DND-41 (cell line): Measurements from ENCODE around the gene WNT9B.

Source experiments
- EZH2 ChIP-seq: IDR thresholded peaks from 3 replicates; pipeline ENCODE4 v1.6.1; 2012; ENCODE audit warnings: borderline replicate concordance, low read depth, mild to moderate bottlenecking, moderate library complexity, low read length, inconsistent platforms; ENCODE audit not compliant: severe bottlenecking
- TF ChIP-seq, protein P1 (sequence below): IDR thresholded peaks from 2 replicates; pipeline ENCODE4 v1.5.1; 2012; ENCODE audit warnings: borderline replicate concordance, low read length, moderate library complexity, mild to moderate bottlenecking; ENCODE audit not compliant: poor library complexity, severe bottlenecking; ENCODE audit errors: extremely low read depth

DNA sequence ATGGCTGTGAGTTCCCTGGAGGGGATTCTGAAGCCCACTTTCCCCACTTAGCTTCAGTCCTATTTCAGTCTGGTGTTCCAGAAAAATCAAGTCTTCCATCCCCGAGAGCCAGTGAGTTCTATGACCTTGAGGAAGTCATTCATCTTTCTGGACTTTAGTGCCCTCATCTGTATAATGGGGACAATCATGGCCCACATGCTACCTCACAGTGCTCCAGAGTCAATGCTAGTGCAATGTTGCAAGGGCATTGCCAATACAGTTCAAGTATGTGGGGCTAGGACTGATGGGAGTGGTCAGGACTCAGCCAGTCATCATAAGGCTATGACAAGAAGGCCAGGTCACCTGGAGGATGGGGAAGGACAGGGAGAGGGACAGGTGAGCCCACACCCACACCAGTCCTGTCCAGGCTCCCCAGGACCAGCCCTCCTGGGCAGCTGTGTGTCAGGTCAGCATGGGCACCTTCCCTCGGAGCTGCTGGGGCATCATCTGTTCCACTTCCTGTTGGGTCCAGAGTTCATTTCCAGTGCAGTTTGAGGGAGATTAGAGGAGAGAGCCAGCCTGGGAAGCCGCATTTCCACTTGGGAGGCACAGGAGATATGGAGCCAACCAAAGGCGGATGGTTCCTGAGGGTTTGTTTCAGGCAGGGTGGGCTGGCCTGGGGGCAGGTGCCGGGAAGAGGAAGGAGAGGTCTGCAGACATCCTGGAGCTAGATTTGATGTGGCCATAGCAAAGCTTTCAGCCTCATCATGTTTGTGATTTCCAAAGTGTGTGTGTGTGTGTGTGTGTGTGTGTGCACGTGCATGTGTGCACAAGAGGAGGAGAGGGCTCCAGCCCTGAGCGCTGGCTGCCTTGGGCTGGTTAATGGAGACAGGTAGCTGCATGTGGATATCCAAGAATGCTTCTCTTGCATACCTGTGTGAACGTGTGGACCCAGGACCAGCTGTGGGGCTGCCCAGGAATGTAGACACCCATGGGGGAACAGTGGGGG, 3.9 kb upstream of the WNT9B start:
- TF ChIP-seq, protein P1, sequence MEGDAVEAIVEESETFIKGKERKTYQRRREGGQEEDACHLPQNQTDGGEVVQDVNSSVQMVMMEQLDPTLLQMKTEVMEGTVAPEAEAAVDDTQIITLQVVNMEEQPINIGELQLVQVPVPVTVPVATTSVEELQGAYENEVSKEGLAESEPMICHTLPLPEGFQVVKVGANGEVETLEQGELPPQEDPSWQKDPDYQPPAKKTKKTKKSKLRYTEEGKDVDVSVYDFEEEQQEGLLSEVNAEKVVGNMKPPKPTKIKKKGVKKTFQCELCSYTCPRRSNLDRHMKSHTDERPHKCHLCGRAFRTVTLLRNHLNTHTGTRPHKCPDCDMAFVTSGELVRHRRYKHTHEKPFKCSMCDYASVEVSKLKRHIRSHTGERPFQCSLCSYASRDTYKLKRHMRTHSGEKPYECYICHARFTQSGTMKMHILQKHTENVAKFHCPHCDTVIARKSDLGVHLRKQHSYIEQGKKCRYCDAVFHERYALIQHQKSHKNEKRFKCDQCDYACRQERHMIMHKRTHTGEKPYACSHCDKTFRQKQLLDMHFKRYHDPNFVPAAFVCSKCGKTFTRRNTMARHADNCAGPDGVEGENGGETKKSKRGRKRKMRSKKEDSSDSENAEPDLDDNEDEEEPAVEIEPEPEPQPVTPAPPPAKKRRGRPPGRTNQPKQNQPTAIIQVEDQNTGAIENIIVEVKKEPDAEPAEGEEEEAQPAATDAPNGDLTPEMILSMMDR, result no peak
- no peak for TF ChIP-seq EZH2
